Fibroblast of the aortic adventitia (primary cell): ENCODE measurements around the gene PLPPR3. TPM values are rescaled to one million over a fixed set of nuclear protein-coding genes. Genes with fewer than 3 reads are reported as not detected.
"Not testable (repeated sequence)": the region's sequence is repeated elsewhere in the genome, so short reads cannot be mapped to it uniquely, and the experiment has no call there.

Experiments
- DNase-seq: peaks from one replicate; pipeline ENCODE4 v3.0.0-alpha.2; 2010; ENCODE audit warnings: low read depth
- H3K4me3 ChIP-seq: 2 replicates; pipeline ENCODE4 v1.5.1; 2011; ENCODE audit warnings: low read depth, mild to moderate bottlenecking, control low read depth, low read length, moderate library complexity
- total RNA-seq: library from RNA; depleted of rRNA; stranded (reverse); fragments of >200 nt; gene quantifications from 2 replicates; pipeline ENCODE4 v1.2.3, GENCODE V29; 2012; ENCODE audit warnings: low replicate concordance
- TF ChIP-seq, protein P1 (sequence below): IDR thresholded peaks from 2 replicates; pipeline ENCODE4 v1.5.1; 2011; ENCODE audit warnings: mild to moderate bottlenecking, low read length, control low read depth, inconsistent platforms; ENCODE audit not compliant: insufficient read depth

PLPPR3 gene
- total RNA-seq, 1 donor: 0.18 TPM

DNA sequence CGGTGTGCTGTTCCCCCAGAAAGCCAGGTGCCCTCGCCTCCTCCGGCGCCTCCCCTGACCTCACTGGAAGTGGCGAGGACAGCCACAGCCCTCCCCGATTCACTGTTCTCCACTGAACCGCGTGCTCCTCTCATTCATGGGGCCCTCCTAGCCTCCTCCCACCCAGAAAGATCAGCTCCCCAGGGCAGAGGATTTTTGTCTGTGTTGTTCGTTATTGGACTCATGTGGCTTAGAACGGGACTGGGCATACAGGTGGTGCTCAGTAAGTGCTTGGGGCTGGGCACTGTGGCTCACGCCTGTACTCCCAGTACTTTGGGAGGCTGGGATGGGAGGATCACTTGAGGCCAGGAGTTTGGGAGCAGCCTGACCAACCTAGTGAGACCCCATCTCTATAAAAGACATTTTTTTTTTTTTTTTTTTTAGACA is 22.8 kb upstream of the PLPPR3 start:
- TF ChIP-seq, protein P1, sequence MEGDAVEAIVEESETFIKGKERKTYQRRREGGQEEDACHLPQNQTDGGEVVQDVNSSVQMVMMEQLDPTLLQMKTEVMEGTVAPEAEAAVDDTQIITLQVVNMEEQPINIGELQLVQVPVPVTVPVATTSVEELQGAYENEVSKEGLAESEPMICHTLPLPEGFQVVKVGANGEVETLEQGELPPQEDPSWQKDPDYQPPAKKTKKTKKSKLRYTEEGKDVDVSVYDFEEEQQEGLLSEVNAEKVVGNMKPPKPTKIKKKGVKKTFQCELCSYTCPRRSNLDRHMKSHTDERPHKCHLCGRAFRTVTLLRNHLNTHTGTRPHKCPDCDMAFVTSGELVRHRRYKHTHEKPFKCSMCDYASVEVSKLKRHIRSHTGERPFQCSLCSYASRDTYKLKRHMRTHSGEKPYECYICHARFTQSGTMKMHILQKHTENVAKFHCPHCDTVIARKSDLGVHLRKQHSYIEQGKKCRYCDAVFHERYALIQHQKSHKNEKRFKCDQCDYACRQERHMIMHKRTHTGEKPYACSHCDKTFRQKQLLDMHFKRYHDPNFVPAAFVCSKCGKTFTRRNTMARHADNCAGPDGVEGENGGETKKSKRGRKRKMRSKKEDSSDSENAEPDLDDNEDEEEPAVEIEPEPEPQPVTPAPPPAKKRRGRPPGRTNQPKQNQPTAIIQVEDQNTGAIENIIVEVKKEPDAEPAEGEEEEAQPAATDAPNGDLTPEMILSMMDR: no peak
- H3K4me3 ChIP-seq: no peak overlapping the region

GRCh38 chr19:843836-844545 is 22.2 kb upstream of the PLPPR3 start:
- DNase-seq: no peak
- TF ChIP-seq, protein P1: no peak
- H3K4me3 ChIP-seq: no peak overlapping the region

More for the DNA sequence above, 22.8 kb upstream of the PLPPR3 start:
- no peak for DNase-seq

GRCh38 chr19:843180-843835 is 21.6 kb upstream of the PLPPR3 start:
- TF ChIP-seq, protein P1: peak; percentile 11
- H3K4me3 ChIP-seq: no peak overlapping the region
- no peak for DNase-seq

- H3K4me3 ChIP-seq, DNase-seq: not testable (repeated sequence)
Measured at GRCh38 chr19:842802-843179, 21.0 kb upstream of the PLPPR3 start.

GRCh38 chr19:840519-841206 is 18.9 kb upstream of the PLPPR3 start, which contains the start of gene PRTN3:
Gene PRTN3, plus strand, starts transcription at chr19:840999. Its CDS starts 10 bp downstream, at chr19:841009.
- no peak for DNase-seq
- no peak within 1 kb of the TSS for H3K4me3 ChIP-seq
- TF ChIP-seq, protein P1: no peak

DNA sequence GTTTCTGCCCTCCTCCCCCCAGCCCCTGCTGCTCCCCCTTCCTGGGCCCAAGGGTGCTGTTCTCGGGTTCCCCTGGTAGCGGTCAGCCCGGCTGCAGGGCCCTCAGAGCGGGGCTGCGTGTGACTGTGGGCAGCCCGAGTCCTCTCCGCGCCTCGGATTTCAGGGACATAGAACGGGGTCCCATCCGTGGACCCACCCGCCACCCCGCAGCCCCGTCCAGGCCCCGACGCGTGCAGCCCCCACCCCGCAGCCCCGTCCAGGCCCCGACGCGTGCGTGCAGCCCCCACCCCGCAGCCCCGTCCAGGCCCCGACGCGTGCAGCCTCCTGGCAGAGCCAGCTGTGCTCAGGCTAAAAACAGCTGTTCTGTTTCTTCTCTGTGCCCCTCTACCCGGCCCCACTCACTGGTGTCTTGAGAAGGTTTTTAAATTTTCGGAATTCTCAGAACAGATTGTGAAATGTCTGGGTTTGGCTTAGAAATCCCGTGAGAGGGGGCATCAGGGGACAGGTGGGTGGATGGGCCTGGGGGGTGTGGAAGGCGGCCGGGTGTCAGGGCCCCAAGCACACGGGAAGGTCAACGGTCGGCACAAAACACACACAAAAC is 13.6 kb upstream of the PLPPR3 start:
- no peak overlapping the region for H3K4me3 ChIP-seq
- TF ChIP-seq, protein P1: no peak
- DNase-seq: no peak

DNA sequence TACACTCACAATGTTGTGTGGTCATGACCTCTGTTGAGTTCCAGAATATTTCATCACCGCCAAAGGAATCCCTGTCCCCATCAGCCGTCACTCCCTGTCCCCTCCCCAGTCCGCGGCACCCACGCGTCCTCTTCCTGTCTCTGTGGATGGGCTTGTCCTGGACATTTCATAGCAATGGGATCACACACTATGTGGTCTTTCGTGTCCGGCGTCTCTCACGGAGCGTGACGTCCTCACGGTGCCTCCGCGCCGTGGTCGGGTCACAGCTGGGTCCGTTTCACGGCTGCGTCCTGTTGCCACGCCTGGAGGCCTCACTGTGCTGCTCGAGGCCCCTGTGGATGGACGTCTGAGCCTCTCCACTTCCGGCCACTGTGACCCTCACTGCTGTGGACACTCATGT is 12.5 kb upstream of the PLPPR3 start:
- DNase-seq: no peak
- TF ChIP-seq, protein P1: no peak
- no peak overlapping the region for H3K4me3 ChIP-seq
